ENCODE measurements around the gene NKD1. TPM values are rescaled to one million over a fixed set of nuclear protein-coding genes. Genes with fewer than 3 reads are reported as not detected.

Gene NKD1
- total RNA-seq, 1 donor, result under 0.01 TPM

GRCh38 chr16:50607447-50607846, 59.3 kb downstream of the NKD1 start:
- DNase-seq (ENCODE audit: insufficient read length, low spot score, missing footprints), result no peak
- H3K27me3 ChIP-seq (ENCODE audit: insufficient read depth, low read length), result no peaks in the 10 kb centered on the region
- H3K9me3 ChIP-seq (ENCODE audit: low read depth, low read length), result no peaks in the 10 kb centered on the region
- no peaks in the 10 kb centered on the region for H3K36me3 ChIP-seq (ENCODE audit: insufficient read depth, low read length)
- no peak overlapping the region for H3K27ac ChIP-seq (ENCODE audit: low read depth, low read length)
- TF ChIP-seq, protein P1, sequence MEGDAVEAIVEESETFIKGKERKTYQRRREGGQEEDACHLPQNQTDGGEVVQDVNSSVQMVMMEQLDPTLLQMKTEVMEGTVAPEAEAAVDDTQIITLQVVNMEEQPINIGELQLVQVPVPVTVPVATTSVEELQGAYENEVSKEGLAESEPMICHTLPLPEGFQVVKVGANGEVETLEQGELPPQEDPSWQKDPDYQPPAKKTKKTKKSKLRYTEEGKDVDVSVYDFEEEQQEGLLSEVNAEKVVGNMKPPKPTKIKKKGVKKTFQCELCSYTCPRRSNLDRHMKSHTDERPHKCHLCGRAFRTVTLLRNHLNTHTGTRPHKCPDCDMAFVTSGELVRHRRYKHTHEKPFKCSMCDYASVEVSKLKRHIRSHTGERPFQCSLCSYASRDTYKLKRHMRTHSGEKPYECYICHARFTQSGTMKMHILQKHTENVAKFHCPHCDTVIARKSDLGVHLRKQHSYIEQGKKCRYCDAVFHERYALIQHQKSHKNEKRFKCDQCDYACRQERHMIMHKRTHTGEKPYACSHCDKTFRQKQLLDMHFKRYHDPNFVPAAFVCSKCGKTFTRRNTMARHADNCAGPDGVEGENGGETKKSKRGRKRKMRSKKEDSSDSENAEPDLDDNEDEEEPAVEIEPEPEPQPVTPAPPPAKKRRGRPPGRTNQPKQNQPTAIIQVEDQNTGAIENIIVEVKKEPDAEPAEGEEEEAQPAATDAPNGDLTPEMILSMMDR (IDR thresholded peaks at IDR 0.05; ENCODE audit: extremely low read depth, low read depth, low read length), result no peak
- no peaks in the 10 kb centered on the region for H3K4me1 ChIP-seq (ENCODE audit: insufficient read depth, low read length)
- no peak overlapping the region for H2AFZ ChIP-seq (ENCODE audit: low read length)
- no peaks in the 10 kb centered on the region for H3K79me2 ChIP-seq (ENCODE audit: insufficient read depth, low read length)
- no peak overlapping the region for H3K4me3 ChIP-seq (ENCODE audit: insufficient read depth, low read length)
- H3K4me2 ChIP-seq (ENCODE audit: insufficient read depth, low read length), result no peak overlapping the region
- H4K20me1 ChIP-seq (ENCODE audit: insufficient read depth, low read length), result no peaks in the 10 kb centered on the region

GRCh38 chr16:50607970-50608557, 59.9 kb downstream of the NKD1 start:
- no peaks in the 10 kb centered on the region for H3K27me3 ChIP-seq (ENCODE audit: insufficient read depth, low read length)
- H3K4me1 ChIP-seq (ENCODE audit: insufficient read depth, low read length), result no peaks in the 10 kb centered on the region
- H3K9me3 ChIP-seq (ENCODE audit: low read depth, low read length), result no peaks in the 10 kb centered on the region
- DNase-seq (ENCODE audit: insufficient read length, low spot score, missing footprints), result no peak
- H3K79me2 ChIP-seq (ENCODE audit: insufficient read depth, low read length), result no peaks in the 10 kb centered on the region
- no peak overlapping the region for H3K4me3 ChIP-seq (ENCODE audit: insufficient read depth, low read length)
- TF ChIP-seq, protein P1 (IDR thresholded peaks at IDR 0.05; ENCODE audit: extremely low read depth, low read depth, low read length), result no peak
- no peak overlapping the region for H3K27ac ChIP-seq (ENCODE audit: low read depth, low read length)
- no peak overlapping the region for H3K4me2 ChIP-seq (ENCODE audit: insufficient read depth, low read length)
- no peaks in the 10 kb centered on the region for H4K20me1 ChIP-seq (ENCODE audit: insufficient read depth, low read length)
- H3K36me3 ChIP-seq (ENCODE audit: insufficient read depth, low read length), result no peaks in the 10 kb centered on the region
- H2AFZ ChIP-seq (ENCODE audit: low read length), result no peak overlapping the region

DNA sequence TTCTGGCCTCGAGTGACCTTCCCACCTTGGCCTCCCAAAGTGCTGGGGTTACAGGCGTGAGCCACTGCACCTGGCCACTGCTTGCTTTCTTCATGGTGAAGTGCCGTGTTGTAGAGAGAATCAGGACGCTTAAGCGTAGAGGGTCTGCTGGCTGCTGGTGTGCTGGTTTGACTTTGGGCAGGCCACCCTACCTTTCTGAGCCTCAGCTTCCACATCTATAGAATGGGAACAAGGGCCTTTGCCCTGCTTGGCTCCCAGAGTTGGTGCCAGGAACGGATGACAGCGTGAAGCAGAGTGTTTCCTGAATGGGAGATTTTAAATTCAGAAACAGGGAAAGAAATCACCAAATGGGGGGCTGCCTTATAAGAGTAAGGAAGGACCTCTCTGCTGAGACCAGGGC, 60.9 kb downstream of the NKD1 start:
- Histone ChIP-seq H3K4me3 (ENCODE audit: insufficient read depth, low read length) (no peak overlapping the region), H3K27me3 (ENCODE audit: insufficient read depth, low read length) (no peaks in the 10 kb centered on the region), H3K4me2 (ENCODE audit: insufficient read depth, low read length) (no peak overlapping the region)

GRCh38 chr16:50609471-50609870, 61.3 kb downstream of the NKD1 start:
- TF ChIP-seq, protein P1 (IDR thresholded peaks at IDR 0.05; ENCODE audit: extremely low read depth, low read depth, low read length), result no peak
- Histone ChIP-seq H3K27me3 (ENCODE audit: insufficient read depth, low read length) (no peaks in the 10 kb centered on the region), H3K9me3 (ENCODE audit: low read depth, low read length) (no peaks in the 10 kb centered on the region), H4K20me1 (ENCODE audit: insufficient read depth, low read length) (no peaks in the 10 kb centered on the region), H3K4me3 (ENCODE audit: insufficient read depth, low read length) (no peak overlapping the region), H3K36me3 (ENCODE audit: insufficient read depth, low read length) (no peaks in the 10 kb centered on the region), H3K4me1 (ENCODE audit: insufficient read depth, low read length) (no peaks in the 10 kb centered on the region), H3K4me2 (ENCODE audit: insufficient read depth, low read length) (no peak overlapping the region), H2AFZ (ENCODE audit: low read length) (no peak overlapping the region), H3K79me2 (ENCODE audit: insufficient read depth, low read length) (no peaks in the 10 kb centered on the region), H3K27ac (ENCODE audit: low read depth, low read length) (no peak overlapping the region)
- no peak for DNase-seq (ENCODE audit: insufficient read length, low spot score, missing footprints)

More for the DNA sequence above, 60.9 kb downstream of the NKD1 start:
- Histone ChIP-seq H3K36me3 (ENCODE audit: insufficient read depth, low read length) (no peaks in the 10 kb centered on the region), H3K79me2 (ENCODE audit: insufficient read depth, low read length) (no peaks in the 10 kb centered on the region), H3K27ac (ENCODE audit: low read depth, low read length) (no peak overlapping the region), H4K20me1 (ENCODE audit: insufficient read depth, low read length) (no peaks in the 10 kb centered on the region), H3K9me3 (ENCODE audit: low read depth, low read length) (no peaks in the 10 kb centered on the region), H2AFZ (ENCODE audit: low read length) (no peak overlapping the region), H3K4me1 (ENCODE audit: insufficient read depth, low read length) (no peaks in the 10 kb centered on the region)
- TF ChIP-seq, protein P1 (IDR thresholded peaks at IDR 0.05; ENCODE audit: extremely low read depth, low read depth, low read length), result no peak
- DNase-seq (ENCODE audit: insufficient read length, low spot score, missing footprints), result no peak
